Adrenal gland (tissue), 12 donors: ENCODE results near the gene ZBTB46. TPM values are rescaled to one million over a fixed set of nuclear protein-coding genes. Genes with fewer than 3 reads are reported as not detected.

Experiments used
- DNase-seq, 7 donors: peaks; one replicate each; pipeline ENCODE4 v3.0.0-alpha.2; 2019 to 2020
- H3K27ac ChIP-seq, 5 donors: fragments of 200-600 bp; sonication (generic) in 4 of 5; 1 replicate in 3 of 5; 2 replicates in 2 of 5; pipeline versions ENCODE4 v1.5.1 to v1.8.0; 2016 to 2020; ENCODE audit warnings: mild to moderate bottlenecking in 1 of 5
- H3K27me3 ChIP-seq: fragments of 200-600 bp; 2 replicates; pipeline ENCODE4 v1.8.0; 2021
- H3K36me3 ChIP-seq, 2 donors: fragments of 200-600 bp; replicated peaks in 1 of 2; 1 replicate in 1 of 2; 2 replicates in 1 of 2; pipeline versions ENCODE4 v1.5.1 to v1.8.0; 2018 to 2022
- H3K4me1 ChIP-seq, 2 donors: fragments of 200-600 bp; replicated peaks in 1 of 2; 1 replicate in 1 of 2; 2 replicates in 1 of 2; pipeline versions ENCODE4 v1.5.1 to v1.8.0; 2018 to 2021
- H3K4me3 ChIP-seq, 4 donors: fragments of 200-600 bp; sonication (generic) in 3 of 4; one replicate each; pipeline ENCODE4 v1.5.1; 2016 to 2018
- H3K9me3 ChIP-seq, 3 donors: fragments of 200-600 bp; sonication (generic) in 1 of 3; replicated peaks in 1 of 3; 1 replicate in 2 of 3; 2 replicates in 1 of 3; pipeline versions ENCODE4 v1.5.1 to v1.8.0; 2016 to 2021
- CTCF ChIP-seq, 6 experiments: fragments of 450-650 bp in 4 of 6; fragments of 200-600 bp in 2 of 6; sonication (generic) in 1 of 6; IDR thresholded peaks; 1 replicate in 5 of 6; 2 replicates in 1 of 6; pipeline versions ENCODE4 v1.5.1 to v1.8.0; 2016 to 2021; ENCODE audit warnings: antibody characterized with exemption in 6 of 6, mild to moderate bottlenecking in 2 of 6, moderate library complexity in 1 of 6
- POLR2A ChIP-seq, 2 donors: fragments of 450-650 bp; IDR thresholded peaks; one replicate each; pipeline ENCODE4 v1.6.1; 2017; ENCODE audit warnings: antibody characterized with exemption in 2 of 2, mild to moderate bottlenecking in 2 of 2, moderate library complexity in 1 of 2
- WGBS, 4 donors: extraction: QIAGEN DNeasy Blood & Tissue Kit in 2 of 4; methylation state at CpG; one replicate each; pipeline versions ENCODE4 v1.1.5 to v1.1.7; 2013 to 2017; 5-methylcytosine and 5-hydroxymethylcytosine counted together
- intact Hi-C, 2 donors: fragments of 100-400 bp; cut with DNase I; formaldehyde crosslinking; loops; one replicate each; pipeline versions ENCODE4 v1.14.1 to v1.15.0; 2022 to 2023
- polyA plus RNA-seq, 3 donors: library from polyadenylated mRNA; stranded (reverse); fragments of 200-250 nt in 2 of 3; fragments of 350-450 nt in 1 of 3; fragmentation: Illumina TruSeq in 1 of 3; extraction: RNeasy Lipid Tissue Mini Kit (QIAGEN cat#74804) in 1 of 3; gene quantifications; one replicate each; pipeline ENCODE4 v1.2.3, GENCODE V29; 2013 to 2014
- total RNA-seq, 9 donors: library from RNA; depleted of rRNA in 4 of 9; stranded (reverse); fragments of >200 nt in 4 of 9; fragments of 120-200 nt in 1 of 9; fragmentation: NEBNext Ultra II Directional in 1 of 9; extraction: Animal tissue kit (Norgen Biotek cat#: 25700) in 1 of 9; gene quantifications; one replicate each; pipeline versions ENCODE4 v1.1.0 to v1.2.4, GENCODE V29; 2013 to 2023
- donor health status: healthy with polysubstance abuse.
- donor health status: Bipolar disorder and iron deficiency.
- donor health status: DM: yes; HTN: yes; CAD: no.
- donor health status: DM: no; HTN: no; CAD: no.
- donor health status: DM: no; HTN: no; CAD: no.
- donor health status: DM: yes; HTN: yes; CAD: no.

ZBTB46 gene
- total and polyA plus RNA-seq, 12 donors: 0.77 to 22.4 (median 10.6) TPM

GRCh38 chr20:63749597-63750508 is 81.2 kb downstream of the ZBTB46 start:
- Histone ChIP-seq H3K4me1 (peaks cover 0 to 7% of the 10 kb centered on the region in 2 donors), H3K4me3 (no peak overlapping the region), H3K27me3 (no peaks in the 10 kb centered on the region), H3K27ac (no peak overlapping the region), H3K9me3 (no peaks in the 10 kb centered on the region), H3K36me3 (peaks cover 0 to 6% of the 10 kb centered on the region in 2 donors)
- DNase-seq: peak in 1 of 7 donors; percentile 32
- TF ChIP-seq CTCF (IDR thresholded peaks at IDR 0.05) (no peak), POLR2A (IDR thresholded peaks at IDR 0.05) (no peak)
- WGBS, 4 donors: 90 to 95% (median 92%) methylated on average over 12 to 16 of the region's 16 CpGs
- intact Hi-C loops: no loop called here

- H3K4me3 ChIP-seq: no peak overlapping the region
- peaks cover 0 to 6% of the 10 kb centered on the region in 2 donors for H3K36me3 ChIP-seq
- no peaks in the 10 kb centered on the region for H3K27me3 ChIP-seq
- H3K9me3 ChIP-seq: no peaks in the 10 kb centered on the region
- intact Hi-C loops: no loop called here
- H3K27ac ChIP-seq: no peak overlapping the region
- WGBS, 4 donors: 83 to 90% (median 87%) methylated on average over 3 to 11 of the region's 11 CpGs
- TF ChIP-seq CTCF (IDR thresholded peaks at IDR 0.05) (no peak), POLR2A (IDR thresholded peaks at IDR 0.05) (no peak)
- peaks cover 0 to 7% of the 10 kb centered on the region in 2 donors for H3K4me1 ChIP-seq
- no peak for DNase-seq
Observed at GRCh38 chr20:63748934-63749270, 82.2 kb downstream of the ZBTB46 start.

GRCh38 chr20:63748070-63748933 is 82.8 kb downstream of the ZBTB46 start:
- intact Hi-C loops: no loop called here
- H3K27me3 ChIP-seq: no peaks in the 10 kb centered on the region
- no peaks in the 10 kb centered on the region for H3K9me3 ChIP-seq
- TF ChIP-seq POLR2A (IDR thresholded peaks at IDR 0.05): no peak
- TF ChIP-seq CTCF (IDR thresholded peaks at IDR 0.05): no peak
- peaks cover 0 to 11% of the 10 kb centered on the region in 2 donors for H3K36me3 ChIP-seq
- peaks cover 0 to 7% of the 10 kb centered on the region in 2 donors for H3K4me1 ChIP-seq
- peak in 2 of 7 donors; percentile 32 to 47 for DNase-seq
- peak overlapping the region in 1 of 5 donors; percentile 60 for H3K27ac ChIP-seq
- 67 to 98% (median 69%) methylated on average over 5 to 20 of the region's 20 CpGs for WGBS, 4 donors
- no peak overlapping the region for H3K4me3 ChIP-seq

- intact Hi-C loops: no loop called here
- H3K9me3 ChIP-seq: no peaks in the 10 kb centered on the region
- peaks cover 0 to 7% of the 10 kb centered on the region in 2 donors for H3K4me1 ChIP-seq
- H3K4me3 ChIP-seq: no peak overlapping the region
- peak in 1 of 7 donors; percentile 18 for DNase-seq
- WGBS, 4 donors: 47 to 90% (median 53%) methylated on average over 2 to 13 of the region's 13 CpGs
- peaks cover 0 to 17% of the 10 kb centered on the region in 2 donors for H3K36me3 ChIP-seq
- H3K27ac ChIP-seq: peak overlapping the region in 1 of 5 donors; percentile 60
- TF ChIP-seq POLR2A (IDR thresholded peaks at IDR 0.05): no peak
- no peak for TF ChIP-seq CTCF (IDR thresholded peaks at IDR 0.05)
- H3K27me3 ChIP-seq: no peaks in the 10 kb centered on the region
Observed at GRCh38 chr20:63747622-63748069, 83.4 kb downstream of the ZBTB46 start.
